ENCODE results near the gene CAPRIN2.

The CAPRIN2 gene

GRCh38 chr12:30754750-30755394 lies at the start of gene CAPRIN2:
CAPRIN2 (minus strand) TSS chr12:30754951; CDS start chr12:30753520, 1,431 bp downstream.
- intact Hi-C loops (cut with DNase I), result loop anchor here (2.0 kb wide), 1 partner anchor 60 kb away; the partner anchor contains the start of gene IPO8
- peak; percentile 77 to 97 (median 94) for DNase-seq

DNA sequence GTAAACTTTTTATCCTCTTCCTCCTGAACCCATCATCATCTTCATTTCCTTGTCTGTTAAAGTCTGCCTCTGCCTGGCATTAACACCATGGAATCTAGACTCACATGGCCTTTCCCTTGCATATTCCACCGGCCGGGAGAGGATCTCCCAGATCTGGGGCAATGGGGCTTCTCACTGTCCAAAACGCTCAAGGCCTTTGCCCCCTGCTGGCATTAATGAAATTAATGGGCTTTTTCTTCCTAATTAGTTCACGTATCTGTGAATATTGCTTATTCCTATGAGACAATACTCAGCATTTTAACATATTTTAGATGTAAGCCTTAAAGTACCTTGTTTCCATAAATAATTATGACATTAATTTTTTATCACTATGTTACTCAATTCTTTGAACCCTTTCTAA lies 42.9 kb upstream of the CAPRIN2 start:
- intact Hi-C loops (cut with DNase I), result no loop called here

DNA sequence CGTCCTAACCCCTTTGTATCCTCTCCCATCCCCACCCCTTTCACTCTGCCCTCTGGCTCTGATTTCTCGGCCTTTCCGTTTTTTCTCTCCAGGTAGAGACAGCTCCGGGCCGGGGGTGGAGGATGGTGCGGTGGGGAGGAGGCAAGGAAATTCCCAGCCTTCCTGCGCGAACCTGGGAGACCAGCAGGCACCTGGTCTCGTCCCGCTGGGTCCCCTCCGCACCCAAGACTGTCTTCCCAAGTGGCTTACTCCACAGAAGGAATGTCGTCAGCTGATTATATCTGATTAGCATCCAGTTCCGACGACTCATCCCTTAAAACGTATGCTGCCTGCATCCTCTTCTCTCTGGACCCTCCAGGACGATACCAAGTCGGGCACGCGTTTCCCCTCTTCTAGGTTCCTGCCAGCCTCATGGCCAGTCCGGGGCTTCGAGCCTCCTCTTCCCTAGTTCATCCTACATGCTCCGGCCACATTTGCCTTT lies 42.2 kb upstream of the CAPRIN2 start:
- DNase-seq, result peak in 33 of 42 donors; percentile 15 to 65 (median 38)
- intact Hi-C loops (cut with DNase I), result no loop called here

More for the DNA sequence above, 42.9 kb upstream of the CAPRIN2 start:
- DNase-seq, result no peak

DNA sequence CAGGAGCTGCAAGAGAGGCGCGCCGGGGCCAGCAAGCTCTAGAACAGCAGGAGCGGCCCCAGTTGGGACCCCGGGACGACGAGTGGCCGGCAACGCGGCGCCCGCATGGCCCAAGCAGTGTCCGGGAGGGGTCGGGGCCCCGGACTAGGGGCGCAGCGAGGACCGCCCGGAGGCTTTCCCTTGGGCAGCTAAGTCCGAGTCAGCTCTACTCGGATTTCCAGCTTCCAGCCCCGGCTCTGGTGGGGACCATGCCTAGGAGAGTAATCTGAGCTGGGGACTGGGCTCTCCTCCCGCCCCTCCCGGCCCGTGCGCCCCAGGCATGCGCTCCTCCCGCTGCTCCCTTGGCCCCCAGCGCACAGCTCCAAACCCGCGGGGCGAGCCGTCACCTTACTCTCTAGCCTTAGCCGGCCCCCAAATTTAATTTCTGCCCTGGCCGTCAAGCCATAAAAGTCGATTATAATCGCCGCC lies 41.6 kb upstream of the CAPRIN2 start:
- intact Hi-C loops (cut with DNase I), result no loop called here
- peak in 38 of 42 donors; percentile 10 to 69 (median 42) for DNase-seq

DNA sequence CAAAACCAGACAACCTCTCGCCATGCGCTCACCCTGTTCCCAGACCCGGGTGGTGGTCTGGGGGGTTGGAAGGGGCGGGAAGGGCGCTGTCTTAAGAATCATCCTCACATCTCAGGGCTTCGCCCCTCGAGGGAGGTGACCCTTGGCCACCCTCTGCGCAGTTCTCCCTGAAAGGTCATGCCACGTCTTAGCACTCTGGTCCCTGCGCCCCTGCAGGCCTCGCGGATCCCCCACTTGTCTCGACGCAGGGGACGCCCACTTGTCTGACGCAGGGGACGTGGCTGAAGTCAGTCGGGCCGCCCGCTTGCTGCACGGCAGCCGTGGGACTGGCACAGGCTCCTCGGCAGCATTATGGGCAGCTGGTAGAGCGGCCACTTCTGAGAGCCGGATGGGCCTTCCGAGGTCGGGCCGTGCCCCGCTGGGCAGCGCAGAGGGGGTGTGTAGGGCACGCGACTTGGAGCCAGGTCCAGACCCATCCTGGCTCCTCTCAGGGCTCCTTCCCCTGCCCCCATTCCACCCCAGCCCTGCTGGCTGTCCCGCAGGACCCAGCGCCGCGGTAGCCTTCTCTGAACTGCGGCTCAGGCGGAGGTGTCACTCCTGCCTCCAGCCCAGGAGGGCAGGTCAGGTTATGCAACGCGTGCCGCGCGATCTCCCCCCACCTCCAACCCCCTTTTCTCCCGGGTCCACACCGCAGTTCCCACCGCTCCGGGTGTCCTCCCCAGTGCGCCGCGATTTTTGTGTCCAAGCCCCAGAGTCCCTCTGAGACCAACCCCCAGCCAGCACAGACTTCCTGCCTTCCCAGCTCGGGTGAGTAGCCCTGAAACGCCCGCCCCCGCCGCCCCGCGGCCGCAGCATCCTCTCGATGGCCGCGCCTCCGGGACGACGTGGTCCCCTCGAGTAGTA lies 40.9 kb upstream of the CAPRIN2 start:
- intact Hi-C loops (cut with DNase I), result no loop called here
- peak in 33 of 42 donors; percentile 8 to 66 (median 35) for DNase-seq

GRCh38 chr12:30794591-30795409 lies 40.0 kb upstream of the CAPRIN2 start:
- intact Hi-C loops (cut with DNase I), result no loop called here
- peak in 36 of 42 donors; percentile 11 to 84 (median 52) for DNase-seq

- no peak for DNase-seq
- intact Hi-C loops (cut with DNase I), result no loop called here
Observed at GRCh38 chr12:30794020-30794419, 39.3 kb upstream of the CAPRIN2 start.

- DNase-seq, result no peak
- intact Hi-C loops (cut with DNase I), result no loop called here
Observed at GRCh38 chr12:30792648-30793499, 38.1 kb upstream of the CAPRIN2 start.

DNA sequence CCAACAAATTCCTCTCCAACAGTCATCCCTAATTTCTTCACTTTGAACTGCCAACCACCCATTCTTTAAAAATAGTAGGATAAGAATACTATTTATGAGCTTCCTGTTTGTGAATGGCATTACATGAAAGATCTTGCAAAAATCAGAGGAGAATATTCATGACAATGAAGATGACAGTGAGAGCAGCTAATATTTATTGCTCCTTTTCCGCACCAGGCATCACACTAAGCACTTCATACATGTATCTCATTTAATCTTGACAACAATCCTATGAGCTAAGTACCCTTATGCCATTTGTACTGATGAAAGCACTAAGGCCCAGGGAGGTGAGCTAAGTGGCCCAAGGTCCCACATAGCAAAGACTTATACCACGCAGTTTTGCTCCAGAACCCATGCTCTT lies 37.3 kb upstream of the CAPRIN2 start:
- no peak for DNase-seq
- intact Hi-C loops (cut with DNase I), result no loop called here

DNA sequence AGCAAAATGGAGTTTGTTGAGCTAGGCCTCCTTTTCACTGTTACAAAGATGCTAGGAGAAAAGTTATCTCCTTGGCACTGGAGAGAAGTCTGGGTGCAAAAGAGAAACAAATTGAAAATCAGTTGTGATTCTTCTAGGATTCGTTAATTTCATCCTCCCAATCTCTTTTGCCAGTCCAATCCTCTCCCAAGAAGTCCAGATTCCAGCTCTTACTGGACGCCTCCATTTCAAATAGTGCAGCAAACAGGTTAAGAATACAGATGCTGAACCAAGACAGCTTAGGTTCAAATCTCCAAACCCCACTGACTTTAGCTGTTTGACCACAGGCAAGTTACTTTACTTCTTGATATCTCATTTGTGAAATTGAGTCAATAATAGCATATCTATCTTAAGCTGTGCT lies 34.0 kb upstream of the CAPRIN2 start:
- intact Hi-C loops (cut with DNase I), result no loop called here
- DNase-seq, result no peak

- intact Hi-C loops (cut with DNase I), result no loop called here
- DNase-seq, result no peak
Observed at GRCh38 chr12:30785630-30786029, 30.9 kb upstream of the CAPRIN2 start.

DNA sequence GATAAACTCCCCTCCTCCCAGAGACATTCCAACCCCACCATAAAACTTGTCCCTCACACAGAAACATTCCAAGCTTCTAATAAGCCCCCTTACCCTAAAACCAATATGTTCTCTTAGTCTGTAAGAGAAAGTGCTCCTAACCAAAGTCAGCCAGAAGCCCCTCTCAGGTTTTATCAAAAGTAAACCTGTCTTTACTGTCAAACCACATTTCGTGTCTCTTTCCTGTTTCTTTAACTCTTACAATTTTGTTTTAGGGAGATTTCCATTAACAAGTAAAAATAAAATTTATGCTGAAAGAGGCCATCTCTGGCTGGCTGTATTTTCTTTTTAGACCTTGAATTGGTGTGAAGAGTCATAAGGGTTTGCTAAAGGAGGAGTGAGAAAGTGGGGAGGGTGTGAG lies 29.8 kb upstream of the CAPRIN2 start:
- intact Hi-C loops (cut with DNase I), result no loop called here
- no peak for DNase-seq

DNA sequence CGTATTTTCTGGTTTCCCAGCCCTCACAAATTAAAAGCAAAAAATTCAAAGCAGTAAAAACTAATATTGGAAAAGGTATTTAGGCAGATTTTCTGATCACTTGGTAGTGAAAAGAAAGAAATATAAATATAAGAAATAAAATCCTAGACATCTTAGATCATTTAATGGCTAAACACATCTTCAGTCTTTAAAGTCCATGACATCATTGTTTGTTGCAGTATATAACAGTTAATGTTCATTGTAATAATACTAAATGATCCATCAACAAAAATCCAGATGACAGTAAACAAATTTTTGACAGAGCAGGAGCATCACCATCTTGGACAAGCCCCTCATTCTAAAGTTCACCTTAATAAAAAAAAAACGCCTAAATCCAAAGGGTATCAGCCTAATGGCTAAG lies 29.2 kb upstream of the CAPRIN2 start:
- intact Hi-C loops (cut with DNase I), result no loop called here
- no peak for DNase-seq

GRCh38 chr12:30782316-30783173 lies 27.8 kb upstream of the CAPRIN2 start:
- intact Hi-C loops (cut with DNase I), result no loop called here
- no peak for DNase-seq

DNA sequence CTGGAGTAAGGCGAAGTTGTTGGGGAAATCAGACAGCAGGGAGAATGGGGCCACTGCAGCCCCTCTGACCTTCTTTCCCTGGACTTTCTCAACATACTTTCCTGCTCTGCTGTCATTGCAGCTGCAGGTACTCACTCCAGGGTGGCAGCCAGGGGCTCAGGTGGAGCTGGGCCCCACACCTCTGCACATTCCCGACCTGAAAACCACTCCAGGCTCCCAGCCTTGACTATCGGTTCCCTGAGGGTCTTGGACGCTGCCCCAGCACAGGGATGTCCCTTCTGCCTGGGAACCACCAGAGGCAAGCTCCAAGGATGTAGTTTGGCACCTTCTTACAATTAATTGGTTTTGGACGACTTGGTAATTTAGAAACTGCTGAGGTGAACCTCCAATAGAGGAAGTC lies 24.8 kb upstream of the CAPRIN2 start:
- intact Hi-C loops (cut with DNase I), result no loop called here

DNA sequence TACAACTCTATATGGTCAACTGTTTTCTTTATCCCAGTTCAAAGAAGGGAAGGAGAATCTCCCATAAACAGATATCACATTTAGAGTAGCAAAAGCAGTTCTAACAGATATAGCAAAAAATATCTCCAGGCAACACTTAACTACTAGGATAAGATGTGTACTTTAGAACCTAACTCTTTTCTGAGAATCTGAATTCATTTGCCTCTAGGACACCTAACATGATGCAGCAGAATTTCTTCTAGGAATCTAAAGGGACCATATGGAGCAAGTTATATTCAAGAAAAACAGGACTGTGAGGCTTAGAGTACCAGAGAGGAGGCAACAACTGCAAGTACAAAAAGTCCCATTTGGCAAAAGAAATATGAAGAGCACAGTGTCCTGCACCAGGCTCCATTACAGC lies 24.4 kb upstream of the CAPRIN2 start:
- DNase-seq, result no peak
- intact Hi-C loops (cut with DNase I), result no loop called here

More for the DNA sequence above, 24.8 kb upstream of the CAPRIN2 start:
- DNase-seq, result no peak

DNA sequence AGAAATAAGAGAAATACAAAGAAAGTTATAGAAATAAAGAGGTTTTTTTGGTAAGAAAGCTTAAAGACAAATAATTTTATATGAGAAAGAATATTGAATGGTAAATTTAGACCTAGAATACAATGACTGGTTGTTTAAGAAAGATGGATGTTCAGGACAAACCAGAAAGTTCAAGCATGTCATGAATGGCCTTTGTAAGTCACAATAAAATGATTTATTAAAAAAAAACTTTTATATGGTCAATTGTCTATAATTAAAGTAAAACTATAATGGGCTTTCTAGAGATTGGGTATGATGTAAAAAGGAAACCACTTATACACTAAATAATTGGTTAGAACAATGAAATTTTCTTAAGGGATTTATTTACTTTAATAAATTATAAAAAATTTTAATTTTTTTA lies 19.8 kb upstream of the CAPRIN2 start:
- intact Hi-C loops (cut with DNase I), result no loop called here
- no peak for DNase-seq
